HG03103 (cell line): Measurements from ENCODE around the gene LRRC7.

Experiments
- ATAC-seq: cut with Tn5 transposase; IDR thresholded peaks from one replicate; pipeline ENCODE4 v1.9.1; 2021; ENCODE audit warnings: low read depth; ENCODE audit not compliant: unreplicated experiment

Gene LRRC7

GRCh38 chr1:69567652-69568420 lies at the start of gene LRRC7:
Gene LRRC7 (plus strand): TSS chr1:69567922. CDS start chr1:69568640, 718 bp downstream.
- peak; percentile 15 for ATAC-seq

GRCh38 chr1:69519006-69519405 lies 48.7 kb upstream of the LRRC7 start:
- ATAC-seq, result no peak

- ATAC-seq, result no peak
Observed at GRCh38 chr1:69520326-69520725, 47.4 kb upstream of the LRRC7 start.

DNA sequence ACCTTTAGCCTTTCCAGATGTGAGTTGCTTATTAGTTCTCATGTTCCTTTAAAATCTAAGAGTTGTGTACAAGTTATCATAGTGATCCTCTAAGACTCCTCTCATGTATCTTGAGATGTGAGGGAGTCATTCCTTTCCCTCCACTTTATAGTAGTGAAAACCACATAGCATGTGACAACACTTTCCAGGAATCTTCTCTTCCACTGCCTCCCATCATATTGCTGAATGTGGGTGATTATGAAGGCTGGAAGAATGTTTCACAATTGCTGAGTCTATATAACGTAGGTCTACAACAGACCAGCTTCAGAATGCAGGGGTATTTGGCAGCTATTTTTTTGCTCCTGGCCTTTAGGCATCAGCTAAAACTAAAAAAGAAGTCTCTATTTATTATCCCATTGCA lies 44.7 kb upstream of the LRRC7 start:
- ATAC-seq, result no peak

DNA sequence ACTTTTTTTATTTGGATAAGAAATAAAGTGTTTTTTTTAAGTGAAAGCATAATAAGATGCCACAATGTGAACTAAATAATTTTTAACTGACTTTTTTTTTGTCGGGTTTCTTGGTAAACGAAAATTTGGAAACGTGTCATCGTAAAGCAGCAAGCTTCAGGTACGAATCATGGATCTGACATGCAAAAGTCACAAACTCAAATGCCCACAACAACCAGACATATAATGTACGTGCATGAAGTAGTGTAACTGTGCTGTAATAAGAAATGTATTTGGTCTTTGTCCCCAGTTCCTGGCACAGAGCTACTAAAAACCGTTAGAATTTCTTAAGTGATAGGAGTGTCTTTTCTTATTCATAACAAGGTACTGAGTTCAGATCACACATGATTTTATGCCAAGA lies 44.3 kb upstream of the LRRC7 start:
- no peak for ATAC-seq

DNA sequence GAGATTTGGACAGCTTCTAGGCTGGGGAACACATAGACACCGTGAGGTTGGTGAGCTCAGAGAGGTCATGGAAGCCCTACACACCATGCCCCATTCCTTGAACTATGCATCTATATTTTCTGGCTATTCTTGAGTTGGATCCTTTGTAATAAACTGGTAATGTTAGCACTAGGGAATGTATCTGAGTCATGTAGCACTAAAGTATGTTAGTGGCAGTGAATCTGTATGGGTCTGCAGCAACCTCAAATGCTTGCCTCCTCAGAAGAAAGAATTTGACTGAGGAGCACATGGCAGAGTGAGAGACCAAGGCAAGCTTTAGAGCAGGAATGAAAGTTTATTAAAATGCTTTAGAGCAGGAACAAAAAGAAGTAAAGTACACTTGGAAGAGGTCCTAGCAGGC lies 43.7 kb upstream of the LRRC7 start:
- no peak for ATAC-seq

GRCh38 chr1:69527273-69527672 lies 40.4 kb upstream of the LRRC7 start:
- no peak for ATAC-seq

DNA sequence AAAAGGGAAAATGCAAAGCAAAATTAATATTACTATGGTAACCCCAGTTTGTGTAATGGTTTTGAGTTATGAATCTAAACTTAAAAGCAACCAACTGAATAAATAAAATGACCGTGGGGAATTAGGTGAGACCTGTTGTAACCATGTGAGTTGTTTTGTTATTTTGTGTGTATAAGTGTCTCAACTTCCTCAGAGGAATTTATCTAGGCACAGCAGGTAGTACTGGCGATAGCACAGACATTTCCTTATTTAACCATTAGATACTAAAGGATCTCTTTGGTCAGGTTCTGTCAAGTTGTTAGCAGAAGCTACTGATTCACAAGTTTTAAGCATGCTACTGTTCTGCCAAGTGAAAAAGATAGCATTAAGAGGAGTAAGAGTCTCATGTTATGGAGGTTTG lies 39.3 kb upstream of the LRRC7 start:
- no peak for ATAC-seq

DNA sequence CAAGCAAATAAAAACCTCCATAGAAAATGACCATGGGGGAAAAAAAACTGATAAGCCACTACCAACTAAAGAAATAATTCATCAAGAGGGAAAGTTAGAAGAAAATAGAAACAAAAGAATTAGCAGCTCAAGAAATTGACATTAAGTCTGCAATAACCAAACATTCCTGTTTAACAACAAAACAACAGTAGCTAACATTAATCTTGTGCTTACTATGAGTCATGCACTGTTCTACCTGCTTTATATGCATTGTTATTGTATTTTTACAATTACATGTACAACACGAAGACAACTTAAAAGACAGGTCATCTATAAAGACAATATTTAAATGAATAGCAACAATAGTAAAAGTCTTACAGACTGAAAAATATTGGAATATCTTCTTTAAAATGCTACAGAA lies 34.4 kb upstream of the LRRC7 start:
- no peak for ATAC-seq

DNA sequence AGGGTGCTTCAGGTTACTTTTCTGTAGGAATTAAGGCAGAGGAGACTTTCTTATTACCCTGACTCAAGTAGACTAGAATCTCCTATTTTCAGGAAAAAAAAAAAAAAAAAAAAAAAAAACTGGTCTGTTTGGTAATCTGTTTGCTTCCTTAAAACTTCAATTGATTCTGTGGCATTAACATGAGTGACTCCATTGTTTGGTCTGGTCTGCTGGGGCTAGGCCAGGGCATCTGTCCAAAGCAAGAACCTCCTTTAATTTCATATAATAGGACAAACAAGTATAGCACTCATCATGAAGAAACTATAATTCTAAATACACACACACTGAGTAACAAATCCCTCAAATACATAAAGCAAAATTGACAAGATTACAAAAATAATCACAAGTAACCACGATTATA lies 32.9 kb upstream of the LRRC7 start:
- ATAC-seq, result no peak

DNA sequence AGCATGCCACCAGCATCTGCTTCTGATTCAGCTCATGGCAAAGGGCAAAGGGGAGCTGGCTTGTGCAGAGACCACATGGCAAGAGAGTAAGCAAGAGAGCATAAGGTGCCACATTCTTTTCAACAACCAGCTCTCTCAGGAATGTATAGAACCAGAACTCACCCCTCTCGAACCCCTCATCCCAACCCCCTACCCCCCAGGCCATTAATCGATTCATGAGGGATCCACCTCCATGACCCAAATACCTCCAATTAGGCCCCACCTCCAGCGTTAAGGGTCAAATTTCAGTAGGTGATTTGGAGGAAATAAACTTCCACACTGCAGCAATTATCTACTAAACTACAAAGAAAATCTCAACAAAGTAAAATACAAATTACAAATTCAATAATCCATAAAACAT lies 32.2 kb upstream of the LRRC7 start:
- ATAC-seq, result no peak

DNA sequence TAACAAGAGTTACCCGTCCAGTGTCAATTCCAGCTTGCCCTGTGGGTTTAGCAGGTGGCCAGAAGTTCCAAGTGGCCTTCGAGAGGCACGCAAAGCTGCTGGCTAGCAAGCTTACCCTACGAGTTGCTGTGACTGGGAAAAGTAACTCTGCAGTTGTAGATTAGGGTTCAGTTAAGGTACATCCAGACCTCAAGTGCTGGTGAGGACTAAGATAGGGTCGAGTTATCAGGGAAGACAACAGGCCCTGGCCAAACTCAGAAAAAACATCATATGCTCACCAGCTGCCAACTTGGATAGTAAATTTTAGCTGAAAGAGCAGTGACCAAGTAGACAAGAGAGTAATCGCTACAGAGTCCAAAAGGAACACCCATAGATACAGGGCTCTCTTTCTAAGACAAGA lies 27.7 kb upstream of the LRRC7 start:
- no peak for ATAC-seq

GRCh38 chr1:69551476-69552324 lies 16.0 kb upstream of the LRRC7 start:
- no peak for ATAC-seq

DNA sequence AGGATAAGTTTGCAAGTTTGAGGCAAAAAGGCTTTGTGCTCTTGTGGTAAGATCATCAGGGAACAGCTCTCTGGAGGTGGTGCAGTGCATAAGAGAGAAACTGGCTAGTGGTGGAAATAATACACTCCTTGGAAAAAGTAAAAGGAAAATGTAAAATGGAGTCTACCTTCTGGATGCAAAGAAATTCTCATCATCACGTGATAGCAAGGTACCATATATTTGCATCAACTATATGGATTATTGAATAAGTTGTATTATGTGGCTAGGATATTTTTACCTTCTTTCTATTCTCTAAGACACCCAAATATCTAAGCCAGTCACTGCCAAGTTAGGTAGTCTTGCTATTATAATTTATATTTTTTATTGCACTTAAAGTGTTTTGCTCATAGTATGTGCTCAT lies 14.0 kb upstream of the LRRC7 start:
- no peak for ATAC-seq

DNA sequence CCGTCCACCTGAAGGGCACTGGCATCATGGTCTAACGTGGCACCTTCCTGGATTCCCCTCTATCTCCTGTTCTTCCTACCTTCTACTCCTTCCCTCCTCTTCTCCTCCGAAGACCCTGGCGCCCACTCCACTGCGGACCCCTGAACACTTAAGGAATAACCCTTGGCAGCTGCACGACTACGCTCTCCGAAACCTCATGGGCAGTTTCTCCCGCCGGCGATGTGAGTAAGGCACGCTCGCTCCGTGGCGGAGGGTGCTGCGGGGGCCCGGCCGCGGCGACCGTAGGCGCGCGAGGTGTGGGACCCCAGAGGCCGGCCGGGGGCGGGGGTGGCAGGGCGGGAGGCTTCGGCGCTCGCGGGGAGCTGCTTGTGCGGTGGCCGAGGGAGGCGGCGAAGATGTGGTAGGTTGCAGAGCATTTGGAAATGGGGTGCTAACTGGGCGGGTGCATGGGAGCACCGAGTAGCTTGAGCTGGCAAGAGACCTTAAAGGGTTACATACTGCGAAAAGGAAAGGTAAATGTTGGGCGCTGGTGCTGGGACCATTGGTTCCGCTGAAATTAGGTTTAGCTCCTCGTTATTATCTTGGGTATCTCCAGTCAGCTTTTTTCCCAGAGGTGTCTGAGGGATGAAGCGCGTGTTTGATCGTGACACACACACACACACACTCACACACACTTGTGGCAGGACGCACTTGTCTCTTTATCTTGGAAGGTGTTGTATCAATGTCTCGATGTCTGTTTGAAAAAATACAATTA lies 876 bp downstream of the LRRC7 start:
- ATAC-seq, result no peak

DNA sequence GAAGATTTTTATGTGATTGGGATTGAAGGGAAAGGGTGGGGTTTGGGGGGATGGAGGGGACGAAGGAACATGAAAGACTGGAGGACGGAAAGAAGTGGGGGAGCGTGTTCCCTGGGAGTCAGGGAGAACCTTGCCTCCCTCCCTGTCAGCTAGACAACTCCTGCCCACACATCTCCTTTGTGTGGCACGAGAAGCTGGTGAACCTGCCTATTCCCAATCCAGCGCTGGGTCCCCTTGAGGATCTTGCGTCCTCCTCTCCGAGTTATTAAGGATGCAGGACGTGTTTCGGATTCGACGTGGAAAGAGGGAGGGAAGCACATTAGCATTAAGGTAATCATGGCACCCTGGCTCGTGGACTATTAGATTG lies 1.4 kb downstream of the LRRC7 start:
- ATAC-seq, result no peak

DNA sequence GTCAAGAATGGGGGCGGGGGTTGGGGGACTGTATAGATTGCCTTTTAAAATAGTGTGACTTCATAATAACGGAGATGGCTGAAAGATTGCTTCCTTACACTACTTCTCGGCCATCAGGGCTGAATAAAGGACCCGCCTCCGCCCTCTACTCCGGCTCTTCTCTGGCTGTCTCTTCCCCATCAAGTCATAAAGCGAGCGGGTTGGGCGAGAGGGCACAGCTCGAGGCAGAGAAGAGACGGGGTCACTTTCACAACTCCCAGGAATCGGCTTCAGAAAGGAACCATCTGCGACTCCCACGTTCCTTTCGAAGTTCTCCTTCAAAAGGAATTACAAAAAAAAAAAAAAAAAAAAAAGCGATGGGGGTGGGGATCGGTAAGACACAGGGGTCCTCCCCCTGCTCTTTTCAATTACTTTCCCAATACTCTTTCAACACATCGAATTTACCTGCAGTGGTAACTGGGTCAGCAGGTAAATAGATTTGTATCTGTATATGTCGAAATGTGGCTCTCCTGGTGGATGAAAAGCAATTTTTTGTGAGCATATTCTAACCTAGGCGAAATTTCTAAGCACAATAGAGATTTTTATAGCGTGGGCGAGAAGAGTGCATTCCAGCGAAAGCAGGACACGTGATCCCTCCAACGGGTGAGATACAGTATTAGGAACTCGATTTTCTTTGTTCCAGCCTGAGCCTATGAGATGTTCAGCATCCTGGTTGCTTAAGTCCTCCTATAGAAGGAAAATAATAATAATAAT lies 2.0 kb downstream of the LRRC7 start:
- no peak for ATAC-seq

- ATAC-seq, result no peak
Observed at GRCh38 chr1:69570356-69570755, 2.6 kb downstream of the LRRC7 start.

DNA sequence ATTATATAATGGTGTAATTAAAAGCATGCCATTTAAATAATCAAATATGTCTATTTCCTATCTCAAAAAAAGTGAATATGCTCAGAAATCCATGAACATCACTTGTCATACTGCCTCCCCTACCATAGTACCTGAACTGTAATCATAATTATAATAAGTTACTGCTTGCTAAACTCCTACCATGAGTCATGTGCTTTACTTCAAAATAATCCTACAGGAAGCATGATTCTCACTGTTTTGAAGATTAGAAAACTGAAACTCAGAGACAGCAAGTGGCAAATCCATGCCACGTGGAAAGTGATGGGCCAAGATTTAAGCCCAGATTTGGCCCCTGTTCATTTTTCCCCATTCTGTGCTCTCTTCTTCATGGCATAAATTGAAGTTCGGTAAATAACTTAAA lies 5.2 kb downstream of the LRRC7 start:
- no peak for ATAC-seq

DNA sequence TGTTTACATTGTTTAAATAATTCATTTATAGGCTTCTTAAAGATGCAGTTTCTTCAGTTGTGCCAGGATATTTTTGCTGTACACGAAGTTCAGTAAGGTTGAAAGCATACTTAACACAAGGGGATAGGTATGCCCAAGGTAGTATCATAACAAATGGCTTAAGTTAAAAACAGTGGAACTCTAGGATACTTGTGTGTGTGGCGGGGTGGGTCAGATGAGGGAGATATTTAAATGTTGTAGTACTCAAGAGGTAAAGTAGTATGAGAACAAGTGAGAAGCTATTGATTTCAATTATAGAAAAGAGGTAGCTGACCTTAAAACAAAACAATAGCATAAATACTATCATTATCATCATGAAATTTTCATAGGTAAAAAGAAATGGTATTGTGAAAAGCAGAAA lies 6.2 kb downstream of the LRRC7 start:
- no peak for ATAC-seq

GRCh38 chr1:69585666-69586065 lies 17.9 kb downstream of the LRRC7 start:
- ATAC-seq, result no peak
